Heart right ventricle (tissue), 16 donors: ENCODE data around the gene CFAP58. TPM values are rescaled to one million over a fixed set of nuclear protein-coding genes. Genes with fewer than 3 reads are reported as not detected.

Experiments used
- ATAC-seq, 8 donors: fragments of 200-7000 bp; cut with Tn5 transposase; one replicate each; pipeline ENCODE4 v1.9.1; 2020; ENCODE audit warnings: mild to moderate bottlenecking in 8 of 8, moderate library complexity in 8 of 8, moderate number of reproducible peaks in 1 of 8
- DNase-seq, 2 donors: peaks; one replicate each; pipeline ENCODE4 v3.0.0-alpha.2; 2020
- H3K27ac ChIP-seq, 10 donors: fragments of 200-600 bp; sonication (generic) in 2 of 10; one replicate each; pipeline versions ENCODE4 v1.5.0 to v1.8.0; 2020 to 2022; ENCODE audit warnings: mild to moderate bottlenecking in 3 of 10
- H3K27me3 ChIP-seq, 7 donors: fragments of 200-600 bp; one replicate each; pipeline ENCODE4 v1.8.0; 2021 to 2022; ENCODE audit warnings: mild to moderate bottlenecking in 2 of 7
- H3K36me3 ChIP-seq, 9 donors: fragments of 200-600 bp; sonication (generic) in 1 of 9; one replicate each; pipeline versions ENCODE4 v1.5.0 to v1.8.0; 2020 to 2022; ENCODE audit warnings: mild to moderate bottlenecking in 2 of 9
- H3K4me1 ChIP-seq, 9 donors: fragments of 200-600 bp; sonication (generic) in 1 of 9; one replicate each; pipeline versions ENCODE4 v1.5.0 to v1.8.0; 2020 to 2022; ENCODE audit warnings: mild to moderate bottlenecking in 4 of 9
- H3K4me3 ChIP-seq, 10 donors: fragments of 200-600 bp; sonication (generic) in 2 of 10; one replicate each; pipeline versions ENCODE4 v1.5.0 to v1.8.0; 2020 to 2022; ENCODE audit warnings: mild to moderate bottlenecking in 7 of 10, moderate library complexity in 2 of 10
- H3K9me3 ChIP-seq, 11 donors: fragments of 200-600 bp in 10 of 11; sonication (generic) in 2 of 11; one replicate each; pipeline versions ENCODE4 v1.5.0 to v1.8.0; 2013 to 2022; ENCODE audit warnings: mild to moderate bottlenecking in 2 of 11, control low read depth in 1 of 11, moderate library complexity in 1 of 11
- CTCF ChIP-seq, 9 donors: fragments of 200-600 bp; sonication (generic) in 2 of 9; IDR thresholded peaks; one replicate each; pipeline versions ENCODE4 v1.5.0 to v1.8.0; 2021 to 2022; ENCODE audit warnings: antibody characterized with exemption in 9 of 9, mild to moderate bottlenecking in 5 of 9, moderate library complexity in 1 of 9
- WGBS, 2 donors: extraction: QIAGEN DNeasy Blood & Tissue Kit; methylation state at CpG; one replicate each; pipeline ENCODE4 v1.1.7; 2013; ENCODE audit warnings: inconsistent platforms in 1 of 2; 5-methylcytosine and 5-hydroxymethylcytosine counted together
- intact Hi-C, 10 donors: fragments of 100-400 bp; cut with DNase I; formaldehyde crosslinking; loops; one replicate each; pipeline versions ENCODE4 v1.11.1 to v1.14.2; 2022
- polyA plus RNA-seq, 2 donors: library from polyadenylated mRNA; stranded (reverse); fragments of 200-250 nt; gene quantifications; one replicate each; pipeline ENCODE4 v1.2.3, GENCODE V29; 2013
- total RNA-seq, 10 donors: library from RNA; stranded (reverse); fragmentation: NEBNext Ultra II Directional in 3 of 10; extraction: Animal tissue kit (Norgen Biotek cat#: 25700) in 3 of 10; gene quantifications; one replicate each; pipeline versions ENCODE4 v1.2.1 to v1.2.4, GENCODE V29; 2021 to 2023
- donor health status: Arrhythmogenic right ventricular cardiomyopathy.
- donor health status: ischemic (EF 13 %, LVEDD 7.1; RV severe dilation, severe dysfunction).
- donor health status: healthy with polysubstance abuse.
- donor health status: DM: no; HTN: yes; CAD: no.
- donor health status: DM: no; HTN: no; CAD: no.
- donor health status: ischemic (EF 25% LVEDD 6.9; RV normal size, moderate dysfunction).
- donor health status: ischemic (EF 25% LVEDD 5.7; RV mildly dilated, moderate dysfunction).
- donor health status: healthy.
- donor health status: DM: yes; HTN: yes; CAD: no.
- donor health status: Ischemic cardiomyopathy.
- donor health status: ischemic (EF 35%, LVEDD 5.7; RV mildly dilated, moderate dysfunction).
- donor health status: nonischemic (EF 11% LVEDD 7.7; RV severe dilation, severe dysfunction).
- donor health status: DM: yes; HTN: yes; CAD: no.
- donor health status: PGD.
- donor health status: ischemic (EF 29% LVEDD 5.4; RV normal size, mild dysfunction).
- donor health status: nonischemic (EF 23%, LVEDD 6.1; RV moderate dilation, normal function).

Gene CFAP58
- total and polyA plus RNA-seq, 12 donors: 0.58 to 5.8 (median 3.0) TPM

GRCh38 chr10:104424719-104425118 lies 71.1 kb downstream of the CFAP58 start:
- H3K4me3 ChIP-seq: no peak overlapping the region
- no peak for TF ChIP-seq CTCF (IDR thresholded peaks at IDR 0.05)
- intact Hi-C loops: no loop called here
- no peak for DNase-seq
- no peak for ATAC-seq
- no peak overlapping the region for H3K27ac ChIP-seq
- H3K4me1 ChIP-seq: no peaks in the 10 kb centered on the region
- H3K9me3 ChIP-seq: no peaks in the 10 kb centered on the region
- H3K36me3 ChIP-seq: no peaks in the 10 kb centered on the region
- H3K27me3 ChIP-seq: no peaks in the 10 kb centered on the region
- 73 to 81% methylated on average over 1 of the region's 1 CpG for WGBS, 2 donors

- H3K4me1 ChIP-seq: no peaks in the 10 kb centered on the region
- intact Hi-C loops: no loop called here
- 68 to 74% methylated on average over 5 of the region's 5 CpGs for WGBS, 2 donors
- no peaks in the 10 kb centered on the region for H3K27me3 ChIP-seq
- no peaks in the 10 kb centered on the region for H3K36me3 ChIP-seq
- no peak overlapping the region for H3K4me3 ChIP-seq
- H3K27ac ChIP-seq: no peak overlapping the region
- no peak for ATAC-seq
- no peak for TF ChIP-seq CTCF (IDR thresholded peaks at IDR 0.05)
- H3K9me3 ChIP-seq: peaks cover 0 to 4% (median 0%) of the 10 kb centered on the region in 11 donors
- DNase-seq: no peak
Observed at GRCh38 chr10:104427989-104428388, 74.4 kb downstream of the CFAP58 start.

- TF ChIP-seq CTCF (IDR thresholded peaks at IDR 0.05): no peak
- no peak for ATAC-seq
- no peaks in the 10 kb centered on the region for H3K4me1 ChIP-seq
- peaks cover 0 to 4% (median 0%) of the 10 kb centered on the region in 11 donors for H3K9me3 ChIP-seq
- intact Hi-C loops: no loop called here
- H3K27me3 ChIP-seq: no peaks in the 10 kb centered on the region
- DNase-seq: no peak
- H3K4me3 ChIP-seq: no peak overlapping the region
- H3K36me3 ChIP-seq: no peaks in the 10 kb centered on the region
- no peak overlapping the region for H3K27ac ChIP-seq
- 37 to 48% methylated on average over 3 of the region's 3 CpGs for WGBS, 2 donors
Observed at GRCh38 chr10:104429846-104430245, 76.2 kb downstream of the CFAP58 start.

GRCh38 chr10:104430360-104430759 lies 76.7 kb downstream of the CFAP58 start:
- peaks cover 0 to 4% (median 0%) of the 10 kb centered on the region in 11 donors for H3K9me3 ChIP-seq
- TF ChIP-seq CTCF (IDR thresholded peaks at IDR 0.05): no peak

More at GRCh38 chr10:104430360-104430759, 76.7 kb downstream of the CFAP58 start:
- Histone ChIP-seq H3K4me3 (no peak overlapping the region), H3K27ac (no peak overlapping the region), H3K27me3 (no peaks in the 10 kb centered on the region), H3K36me3 (no peaks in the 10 kb centered on the region), H3K4me1 (no peaks in the 10 kb centered on the region)
- ATAC-seq (no peak), DNase-seq (no peak)
- WGBS, 2 donors: 76 to 77% methylated on average over 3 of the region's 3 CpGs
- intact Hi-C loops: no loop called here
